ENCODE data around the gene BLOC1S1.

The BLOC1S1 gene

GRCh38 chr12:55712700-55713415 is 3.0 kb upstream of the BLOC1S1 start:
- DNase-seq = no peak

GRCh38 chr12:55713721-55714120 is 2.1 kb upstream of the BLOC1S1 start:
- DNase-seq = no peak

- no peak for DNase-seq
These were observed 579 bp upstream of the BLOC1S1 start for GRCh38 chr12:55715169-55715764.

- no peak for DNase-seq
These were observed 724 bp downstream of the BLOC1S1 start for GRCh38 chr12:55716582-55716957.

- peak; percentile 54 for DNase-seq
These were observed 1.5 kb downstream of the BLOC1S1 start for GRCh38 chr12:55717011-55718007.

GRCh38 chr12:55718015-55718414 is 2.2 kb downstream of the BLOC1S1 start:
- no peak for DNase-seq

GRCh38 chr12:55718624-55719275 is 2.9 kb downstream of the BLOC1S1 start:
- DNase-seq = no peak

GRCh38 chr12:55719371-55719770 is 3.5 kb downstream of the BLOC1S1 start:
- no peak for DNase-seq

- DNase-seq = no peak
These were observed 4.3 kb downstream of the BLOC1S1 start, which contains the start of gene RDH5 for GRCh38 chr12:55720071-55720564. Gene RDH5 (plus strand): TSS chr12:55720393. CDS start chr12:55721185, 792 bp downstream.

GRCh38 chr12:55720894-55721444 is 5.1 kb downstream of the BLOC1S1 start:
- peak; percentile 55 for DNase-seq

GRCh38 chr12:55721601-55722213 is 5.9 kb downstream of the BLOC1S1 start:
- DNase-seq = no peak

- DNase-seq = no peak
These were observed 7.1 kb downstream of the BLOC1S1 start for GRCh38 chr12:55722948-55723347.

GRCh38 chr12:55723516-55724225 is 7.8 kb downstream of the BLOC1S1 start:
- no peak for DNase-seq

- peak; percentile 82 for DNase-seq
These were observed 8.5 kb downstream of the BLOC1S1 start for GRCh38 chr12:55724226-55724939.

- no peak for DNase-seq
These were observed 9.1 kb downstream of the BLOC1S1 start for GRCh38 chr12:55724940-55725309.

- DNase-seq = no peak
These were observed 9.7 kb downstream of the BLOC1S1 start for GRCh38 chr12:55725556-55725955.

GRCh38 chr12:55726971-55727370 is 11.1 kb downstream of the BLOC1S1 start:
- no peak for DNase-seq

- peak; percentile 57 for DNase-seq
These were observed 11.9 kb downstream of the BLOC1S1 start for GRCh38 chr12:55727643-55728185.

GRCh38 chr12:55728186-55728938 is 12.5 kb downstream of the BLOC1S1 start:
- peak; percentile 17 for DNase-seq
